HS-5 (cell line): Measurements from ENCODE around the gene FAM241B.

ENCODE experiments used
- DNase-seq: peaks from one replicate; pipeline ENCODE4 v3.0.0-alpha.2; 2012; ENCODE audit warnings: low read depth

The FAM241B gene, protein sequence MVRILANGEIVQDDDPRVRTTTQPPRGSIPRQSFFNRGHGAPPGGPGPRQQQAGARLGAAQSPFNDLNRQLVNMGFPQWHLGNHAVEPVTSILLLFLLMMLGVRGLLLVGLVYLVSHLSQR

GRCh38 chr10:69629897-69630650, at the start of gene FAM241B:
Gene FAM241B (plus strand): TSS chr10:69630247. CDS start chr10:69631744, 1,497 bp downstream.
- peak; percentile 6 for DNase-seq

DNA sequence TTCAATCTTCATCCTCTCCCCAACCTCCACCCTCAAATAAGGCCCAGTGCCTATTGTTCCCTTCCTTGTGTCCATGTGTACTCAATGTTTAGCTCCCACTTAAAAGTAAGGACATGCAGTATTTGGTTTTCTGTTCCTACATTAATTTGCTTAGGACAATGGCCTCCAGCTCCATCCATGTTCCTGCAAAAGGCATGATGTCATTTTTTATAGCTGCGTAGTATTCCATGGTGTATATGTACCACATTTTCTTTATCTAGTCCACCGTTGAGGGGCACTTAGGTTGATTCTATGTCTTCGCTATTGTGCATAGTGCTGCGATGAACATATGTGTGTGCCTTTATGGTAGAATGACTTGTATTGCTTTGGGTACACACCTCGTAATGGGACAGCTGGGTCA, 49.6 kb upstream of the FAM241B start:
- no peak for DNase-seq

GRCh38 chr10:69583106-69583505, 46.9 kb upstream of the FAM241B start:
- no peak for DNase-seq

DNA sequence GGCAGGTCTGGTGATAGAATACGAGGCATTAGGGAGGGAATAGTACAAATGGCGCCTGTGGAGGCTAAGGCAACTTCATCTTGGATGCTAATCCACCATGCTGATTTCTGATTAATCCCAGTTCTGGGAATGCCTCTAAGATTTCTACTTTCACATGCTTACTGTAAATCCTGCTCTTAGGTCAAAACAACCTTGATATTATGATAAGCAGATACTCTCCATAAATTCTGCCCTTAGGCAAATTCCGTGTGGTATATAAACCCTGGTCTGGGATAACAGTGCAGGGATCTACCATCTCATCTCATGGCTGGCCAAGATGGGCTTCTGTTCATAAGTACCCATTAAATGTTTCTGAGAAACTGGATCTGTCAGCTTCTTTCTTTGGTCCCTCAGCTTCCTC, 45.4 kb upstream of the FAM241B start:
- no peak for DNase-seq

- DNase-seq, result no peak
These were observed 41.7 kb upstream of the FAM241B start for GRCh38 chr10:69588358-69588757.

- DNase-seq, result no peak
These were observed 29.2 kb upstream of the FAM241B start for GRCh38 chr10:69600761-69601330.

- DNase-seq, result no peak
These were observed 21.0 kb upstream of the FAM241B start for GRCh38 chr10:69609077-69609476.

- no peak for DNase-seq
These were observed 17.3 kb upstream of the FAM241B start for GRCh38 chr10:69612760-69613159.

DNA sequence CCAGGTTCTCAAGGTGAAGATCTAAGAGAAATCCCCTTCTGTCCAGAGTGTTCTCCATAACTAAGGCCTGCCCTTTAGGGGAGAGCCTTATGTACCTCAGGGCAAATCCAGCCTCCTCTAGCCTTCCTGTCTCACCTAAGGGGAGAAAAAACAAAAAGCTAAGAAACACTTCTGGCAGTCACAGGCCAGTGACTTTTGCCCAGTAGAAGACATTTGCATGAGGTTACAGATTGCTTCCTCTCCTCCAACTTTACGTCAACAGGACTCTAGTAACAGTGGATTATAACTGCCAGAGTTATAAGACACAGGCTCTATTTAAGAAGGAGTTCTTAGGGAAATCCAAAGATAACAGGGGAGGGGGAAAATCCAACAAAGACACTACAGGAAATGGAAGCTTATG, 15.9 kb upstream of the FAM241B start:
- DNase-seq, result no peak

GRCh38 chr10:69616358-69616757, 13.7 kb upstream of the FAM241B start:
- DNase-seq, result no peak

DNA sequence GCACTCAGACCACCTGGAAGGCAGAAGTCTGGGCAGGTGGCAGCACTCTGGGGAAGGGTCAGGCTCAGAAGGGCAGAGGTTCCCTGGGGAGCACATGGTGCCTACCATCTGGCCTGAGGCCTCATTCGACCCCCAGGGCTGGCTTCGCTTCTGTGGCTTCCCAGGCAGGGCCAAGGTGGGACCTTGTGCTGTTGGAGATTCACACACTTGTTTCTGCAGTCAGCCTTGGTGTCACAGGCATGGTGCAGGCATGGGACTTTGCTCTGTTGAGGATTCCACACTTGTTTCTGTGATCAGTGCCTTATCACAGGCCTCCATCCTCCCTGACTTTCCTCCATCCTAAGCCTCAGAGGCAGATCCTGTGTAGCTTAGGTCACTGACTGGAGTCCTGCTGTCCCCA, 11.3 kb upstream of the FAM241B start:
- no peak for DNase-seq

- DNase-seq, result no peak
These were observed 10.4 kb upstream of the FAM241B start for GRCh38 chr10:69619626-69620025.

GRCh38 chr10:69620625-69621024, 9.4 kb upstream of the FAM241B start:
- no peak for DNase-seq

DNA sequence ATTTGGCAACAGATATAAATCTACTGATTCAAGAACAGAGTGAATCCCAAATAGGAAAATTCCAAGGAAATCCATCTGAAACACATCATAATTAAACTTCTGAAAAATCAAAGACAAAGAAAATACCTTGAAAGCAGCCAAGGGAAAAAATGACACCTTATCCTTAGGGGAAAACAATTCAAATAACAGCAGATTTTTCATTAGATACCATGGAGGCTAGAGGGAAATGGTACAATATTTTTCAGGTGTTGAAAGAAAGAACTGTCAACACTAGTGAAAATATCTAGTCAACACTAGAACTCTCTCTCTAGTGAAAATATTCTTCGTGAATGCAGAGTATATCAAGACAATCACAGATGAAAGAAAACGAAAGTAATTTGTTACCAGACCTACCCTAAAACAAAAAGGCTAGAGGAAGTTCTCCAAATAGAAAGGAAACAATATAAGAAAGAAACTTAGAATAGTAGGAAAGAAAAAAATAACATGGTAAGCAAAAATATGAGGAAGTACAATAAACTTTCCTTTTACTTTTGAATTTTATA, 5.7 kb upstream of the FAM241B start:
- DNase-seq, result no peak

GRCh38 chr10:69626826-69627225, 3.2 kb upstream of the FAM241B start:
- no peak for DNase-seq

DNA sequence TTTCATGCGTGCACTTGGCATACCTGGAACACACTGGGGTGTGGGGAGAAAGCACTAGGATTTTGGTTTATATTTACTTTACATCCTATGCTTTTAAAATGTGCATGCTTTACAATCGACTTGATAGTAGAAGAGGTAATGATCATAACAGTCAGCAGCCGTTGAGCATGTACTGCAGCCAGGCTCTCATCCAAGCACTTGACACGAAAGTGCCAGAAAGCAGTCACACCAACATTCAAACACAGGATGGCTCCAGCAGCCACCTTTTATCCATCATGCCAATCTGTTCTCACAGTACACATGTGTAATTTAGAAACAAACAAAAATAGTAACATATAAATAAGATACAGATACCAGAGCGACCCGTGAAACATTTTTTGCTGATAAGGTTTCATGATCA, 1.2 kb upstream of the FAM241B start:
- no peak for DNase-seq

DNA sequence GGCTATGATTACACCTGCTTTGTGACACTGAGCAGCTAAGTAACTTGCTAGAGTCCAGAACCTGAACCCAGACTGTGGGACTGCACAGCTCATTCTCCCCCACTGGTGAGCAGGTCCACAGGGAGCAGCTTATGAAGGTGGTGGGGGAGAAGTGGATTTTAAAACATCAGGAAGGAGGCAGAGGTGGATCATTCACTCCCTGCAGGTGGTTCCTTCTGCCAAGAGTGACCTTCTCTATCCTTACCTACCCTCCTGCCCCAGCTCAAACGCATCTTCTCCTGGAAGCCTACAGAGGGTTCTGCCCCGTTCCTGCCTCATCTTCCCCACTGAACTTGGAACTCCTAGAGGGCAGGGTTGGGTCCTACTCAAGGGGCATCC, 539 bp upstream of the FAM241B start:
- no peak for DNase-seq

- DNase-seq, result no peak
These were observed 779 bp downstream of the FAM241B start for GRCh38 chr10:69630651-69631400.

- DNase-seq, result no peak
These were observed 1.5 kb downstream of the FAM241B start for GRCh38 chr10:69631566-69631965.

DNA sequence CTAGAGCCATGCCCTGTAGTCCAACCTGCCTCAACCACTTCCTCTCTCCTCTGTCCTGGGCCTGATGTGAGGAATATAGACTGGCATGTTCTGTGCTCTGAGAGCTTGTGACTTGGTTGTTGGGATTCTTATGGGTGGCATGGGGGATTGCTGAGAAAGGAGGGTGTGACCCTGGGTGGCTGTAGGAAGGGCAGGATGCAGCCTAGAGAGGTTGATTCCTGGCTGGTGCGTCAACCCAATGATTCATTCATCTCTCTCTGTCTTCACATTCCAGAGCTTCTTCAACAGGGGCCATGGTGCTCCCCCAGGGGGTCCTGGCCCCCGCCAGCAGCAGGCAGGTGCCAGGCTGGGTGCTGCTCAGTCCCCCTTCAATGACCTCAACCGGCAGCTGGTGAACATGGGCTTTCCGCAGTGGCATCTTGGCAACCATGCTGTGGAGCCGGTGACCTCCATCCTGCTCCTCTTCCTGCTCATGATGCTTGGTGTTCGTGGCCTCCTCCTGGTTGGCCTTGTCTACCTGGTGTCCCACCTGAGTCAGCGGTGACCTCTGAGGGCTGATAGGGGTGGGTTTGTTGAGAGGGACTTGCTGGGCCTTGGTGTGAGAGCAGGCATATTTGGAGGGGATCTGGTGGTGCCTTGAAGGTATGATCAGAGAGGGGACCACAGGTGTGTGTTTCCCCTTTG, 2.6 kb downstream of the FAM241B start:
- DNase-seq, result no peak

DNA sequence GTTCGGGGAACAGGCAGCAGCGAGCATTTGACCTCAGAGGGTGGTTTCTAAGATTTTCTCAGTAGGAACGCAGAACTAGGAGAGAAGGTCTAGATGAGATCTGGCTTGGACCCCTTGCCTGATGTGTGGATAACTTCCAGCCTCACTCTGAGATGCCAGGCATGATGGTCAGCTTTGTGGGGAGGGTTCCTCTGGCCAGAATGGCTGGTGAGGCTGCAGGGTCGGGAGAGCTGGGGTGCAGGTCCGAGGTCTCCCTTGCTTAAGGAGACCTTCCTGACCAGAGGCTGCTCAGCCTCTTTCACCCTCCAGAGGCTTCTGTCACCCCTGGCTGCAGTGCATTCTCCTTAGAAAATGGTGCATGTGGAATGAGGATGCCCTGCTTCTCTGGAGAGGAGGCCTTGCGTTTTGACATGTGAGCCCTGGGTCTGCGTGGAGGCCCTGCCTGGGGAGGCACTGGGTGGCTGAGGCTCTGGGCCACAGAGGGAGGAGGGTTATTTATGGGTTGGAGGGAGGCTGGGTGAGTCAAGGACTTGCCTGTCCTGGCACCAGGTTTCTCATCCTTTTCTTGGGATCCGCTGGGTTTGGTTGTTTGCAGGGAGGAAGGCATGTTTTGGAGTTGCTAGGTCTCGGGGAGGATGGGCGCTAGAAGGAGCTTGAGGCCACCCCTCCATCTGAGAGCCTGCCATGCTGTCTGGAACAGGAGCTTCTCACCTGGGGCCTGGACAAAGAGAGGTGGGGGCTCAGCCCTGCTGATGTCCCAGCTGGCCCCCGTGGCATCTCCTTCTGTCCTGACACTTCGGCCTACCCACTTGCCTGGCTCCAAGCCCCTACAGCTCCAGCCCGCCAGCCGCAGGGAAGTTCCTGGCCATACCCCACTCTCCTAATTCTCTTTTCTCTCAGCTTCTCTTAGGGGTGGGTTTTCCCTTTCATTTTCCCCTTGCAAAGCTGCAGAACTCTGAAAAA, 3.9 kb downstream of the FAM241B start:
- DNase-seq, result no peak
